GM19395 (cell line): ENCODE measurements around the gene MUSTN1.

Experiments used
- ATAC-seq: cut with Tn5 transposase; IDR thresholded peaks from one replicate; pipeline ENCODE4 v1.9.1; 2021; ENCODE audit warnings: mild to moderate bottlenecking, moderate library complexity; ENCODE audit not compliant: unreplicated experiment

Gene MUSTN1

DNA sequence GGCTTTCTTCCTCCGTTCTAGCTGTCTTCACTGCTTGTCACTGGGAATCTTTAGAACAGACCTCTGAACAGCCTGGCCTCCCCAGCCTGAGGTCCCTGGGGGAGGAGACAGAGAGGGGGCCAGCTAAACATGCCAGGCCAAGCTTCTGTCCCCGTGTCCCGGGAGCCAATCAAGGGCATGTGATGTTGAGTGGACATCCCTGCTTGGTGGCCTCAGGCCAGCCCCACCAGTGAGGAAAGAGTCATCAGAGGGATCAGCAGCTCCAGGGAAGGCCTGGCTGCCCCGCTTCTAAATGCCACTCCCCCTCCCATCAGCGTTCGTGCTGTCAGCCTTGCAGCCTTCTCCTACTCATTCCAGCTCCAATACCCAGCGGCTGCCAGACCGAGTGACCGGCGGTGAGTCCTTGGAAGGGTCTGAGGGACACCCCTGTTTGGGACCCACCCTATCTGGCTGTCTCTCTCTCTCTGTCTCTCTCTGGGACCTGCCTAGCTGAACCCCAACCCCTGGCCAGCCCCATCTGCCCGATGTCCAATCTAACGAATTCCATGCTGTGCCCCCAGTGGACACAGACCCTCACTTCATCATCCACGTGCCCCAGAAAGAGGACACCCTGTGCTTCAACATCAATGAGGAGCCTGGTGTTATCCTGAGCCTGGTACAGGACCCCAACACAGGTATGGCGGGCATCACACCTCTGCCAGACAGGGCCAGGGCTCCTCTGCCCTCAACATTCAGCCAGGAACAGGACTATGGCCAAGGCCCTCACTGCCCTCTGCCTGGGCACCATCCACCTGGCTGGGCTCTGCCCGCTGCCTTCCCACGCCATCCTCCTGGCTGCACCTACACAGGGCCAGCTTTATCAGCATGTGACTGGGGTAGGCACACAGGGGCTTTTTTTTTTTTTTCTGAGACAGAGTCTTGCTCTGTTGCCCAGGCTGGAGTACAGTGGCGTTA lies 46.9 kb downstream of the MUSTN1 start:
- no peak for ATAC-seq

DNA sequence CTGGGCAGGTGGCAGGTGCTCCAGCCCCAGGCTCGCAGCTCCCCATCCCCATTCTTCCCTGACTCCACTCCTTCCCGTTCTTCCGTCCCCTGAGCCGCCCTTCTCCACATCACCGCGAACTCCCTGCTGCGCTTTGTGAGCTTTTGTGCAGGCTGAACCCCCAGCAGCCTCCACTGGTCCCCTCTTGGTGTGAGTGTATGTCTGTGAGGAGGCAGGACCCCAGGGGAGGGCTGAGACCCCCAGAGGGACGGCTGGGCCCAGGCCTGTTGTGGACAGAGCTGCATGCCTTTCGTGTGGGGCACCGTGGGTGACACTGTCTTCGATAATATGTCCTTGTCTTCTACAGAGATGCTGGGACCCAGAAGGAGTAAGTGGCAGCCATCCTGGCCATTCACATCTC lies 47.6 kb downstream of the MUSTN1 start:
- no peak for ATAC-seq

- ATAC-seq, result no peak
These were observed 48.2 kb downstream of the MUSTN1 start for GRCh38 chr3:52786330-52787215.

- no peak for ATAC-seq
These were observed 49.8 kb downstream of the MUSTN1 start for GRCh38 chr3:52784931-52785590.

- ATAC-seq, result no peak
These were observed 50.7 kb downstream of the MUSTN1 start for GRCh38 chr3:52784021-52784621.

DNA sequence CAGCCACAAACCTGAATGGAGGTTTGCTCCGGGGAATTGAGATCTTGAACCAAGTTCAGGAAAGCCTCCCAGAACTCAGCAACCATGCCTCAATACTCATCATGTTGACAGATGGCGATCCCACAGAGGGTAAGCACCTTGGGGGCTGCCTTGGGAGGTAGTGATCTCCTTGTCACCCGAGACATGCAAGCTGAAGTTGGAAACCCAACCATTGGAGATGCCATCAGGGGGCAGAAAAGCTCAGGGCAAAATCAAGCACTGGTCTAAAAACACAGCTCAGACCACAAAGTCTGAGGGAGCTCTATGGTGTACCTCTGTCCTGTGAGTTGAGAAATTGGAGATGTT lies 51.6 kb downstream of the MUSTN1 start:
- ATAC-seq, result no peak
